Activated CD4-positive, alpha-beta memory T cell treated with anti-CD3 and anti-CD28 coated beads, Interleukin-2, amount 10 ng/mL, durations not matched to agents 7 days and 5 days (primary cell): ENCODE data around the gene BPIFB3. TPM values are rescaled to one million over a fixed set of nuclear protein-coding genes. Genes with fewer than 3 reads are reported as not detected.

ENCODE experiments used
- CTCF ChIA-PET: fragments of 350-600 bp; sonication (Branson Sonifier 250); formaldehyde crosslinking; loops from one replicate; lab custom pipeline; 2021; ENCODE audit warnings: antibody characterized with exemption, inconsistent platforms; lab: Charles Lee
- POLR2A ChIA-PET: fragments of 350-600 bp; sonication (Branson Sonifier 250); formaldehyde crosslinking; loops from one replicate; lab custom pipeline; 2021; ENCODE audit warnings: antibody characterized with exemption; lab: Charles Lee
- DNase-seq: peaks from one replicate; pipeline ENCODE4 v3.0.0-alpha.2; 2020
- H3K27ac Mint-ChIP-seq: one replicate; pipeline ENCODE4 v1.8.0; 2021; ENCODE audit warnings: mild to moderate bottlenecking, mixed read lengths
- H3K27me3 Mint-ChIP-seq: one replicate; pipeline ENCODE4 v1.8.0; 2021; ENCODE audit warnings: mixed read lengths
- H3K36me3 Mint-ChIP-seq: one replicate; pipeline ENCODE4 v1.8.0; 2021; ENCODE audit warnings: low read depth, mixed read lengths
- H3K4me1 Mint-ChIP-seq: one replicate; pipeline ENCODE4 v1.8.0; 2021; ENCODE audit warnings: mixed read lengths
- H3K4me3 Mint-ChIP-seq: one replicate; pipeline ENCODE4 v1.8.0; 2021; ENCODE audit warnings: mild to moderate bottlenecking, mixed read lengths
- H3K9me3 Mint-ChIP-seq: one replicate; pipeline ENCODE4 v1.8.0; 2021; ENCODE audit warnings: mixed read lengths
- total RNA-seq, 2 experiments: library from RNA; stranded (reverse); gene quantifications; one replicate each; pipeline ENCODE4 v1.2.3, GENCODE V29; 2021

Gene BPIFB3
- total RNA-seq, 2 experiments from 2014 or later = not detected

DNA sequence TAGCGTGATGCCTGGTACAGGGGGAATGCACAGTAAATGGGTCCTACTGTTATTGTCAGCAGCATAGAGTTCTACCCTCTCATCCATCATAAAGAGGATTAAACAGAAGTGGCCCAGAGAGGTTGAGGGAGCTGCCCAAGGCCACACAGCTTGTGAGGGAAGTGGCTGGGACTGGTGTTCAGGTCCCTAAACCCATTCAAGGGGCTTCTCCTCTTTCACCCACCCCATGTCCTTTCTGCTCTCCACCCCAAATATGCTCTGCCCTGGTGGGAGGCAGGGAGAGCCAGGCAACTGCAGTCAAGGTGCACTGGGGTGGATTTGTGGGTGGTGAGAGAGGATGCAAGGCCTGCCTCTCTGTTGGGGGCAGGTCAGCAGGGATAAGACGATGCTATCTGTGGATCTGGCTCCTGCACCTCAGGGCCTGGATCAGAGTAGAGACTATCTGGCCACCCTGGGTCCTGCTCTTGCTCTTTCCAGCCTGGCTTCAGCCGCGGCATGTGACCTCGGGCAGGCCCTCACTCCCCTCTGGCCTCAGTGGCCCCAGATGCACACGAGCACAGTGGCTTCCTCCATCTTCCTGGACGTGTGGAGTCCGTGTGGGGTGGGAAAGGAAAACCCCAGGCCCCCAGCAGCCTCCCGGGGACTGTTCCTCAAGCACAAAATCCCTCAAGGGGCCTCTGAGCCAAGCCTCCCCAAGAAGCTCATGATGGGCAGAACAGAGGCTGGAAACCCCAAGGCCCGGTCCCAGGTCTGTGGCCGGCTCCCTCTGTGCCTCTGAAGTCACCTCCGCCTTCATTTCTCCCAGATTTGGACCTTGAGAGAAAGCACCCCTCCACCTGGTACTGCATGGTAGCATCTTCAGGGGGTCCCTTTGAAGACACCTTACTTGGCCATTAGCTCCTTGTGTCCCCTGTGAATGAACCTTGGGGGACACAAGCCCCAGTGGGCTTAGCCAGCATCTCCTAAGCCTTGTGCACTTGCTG, 25.6 kb upstream of the BPIFB3 start:
- Mint-ChIP-seq H3K27ac (no peak overlapping the region), H3K36me3 (no peaks in the 10 kb centered on the region), H3K9me3 (no peaks in the 10 kb centered on the region), H3K4me1 (no peaks in the 10 kb centered on the region), H3K4me3 (no peak overlapping the region), H3K27me3 (no peaks in the 10 kb centered on the region)
- CTCF ChIA-PET = no interaction called here
- POLR2A ChIA-PET = no interaction called here
- no peak for DNase-seq

DNA sequence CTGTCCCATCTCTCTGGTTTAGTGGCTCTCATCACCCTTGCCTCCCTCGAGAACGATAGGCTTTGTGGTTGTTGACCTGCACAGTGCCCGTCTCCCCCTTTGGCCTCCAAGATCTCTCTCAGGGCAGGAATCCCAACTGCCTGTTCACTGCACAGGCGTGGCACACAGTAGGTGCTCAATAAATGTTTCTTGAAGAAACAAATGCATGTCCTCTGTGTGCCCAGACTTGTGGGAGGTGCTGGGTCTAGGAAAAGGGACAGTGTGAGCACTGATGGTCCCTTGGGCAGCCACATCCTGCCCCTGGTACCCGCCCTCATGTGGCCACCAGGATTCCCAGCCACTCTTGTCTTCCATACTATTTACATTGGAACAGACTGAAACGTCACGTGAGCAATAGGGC, 24.8 kb upstream of the BPIFB3 start:
- H3K36me3 Mint-ChIP-seq = no peaks in the 10 kb centered on the region
- no peak for DNase-seq
- H3K9me3 Mint-ChIP-seq = no peaks in the 10 kb centered on the region
- ChIA-PET CTCF (no interaction called here), POLR2A (no interaction called here)
- no peak overlapping the region for H3K4me3 Mint-ChIP-seq
- H3K4me1 Mint-ChIP-seq = no peaks in the 10 kb centered on the region
- no peaks in the 10 kb centered on the region for H3K27me3 Mint-ChIP-seq
- H3K27ac Mint-ChIP-seq = no peak overlapping the region

DNA sequence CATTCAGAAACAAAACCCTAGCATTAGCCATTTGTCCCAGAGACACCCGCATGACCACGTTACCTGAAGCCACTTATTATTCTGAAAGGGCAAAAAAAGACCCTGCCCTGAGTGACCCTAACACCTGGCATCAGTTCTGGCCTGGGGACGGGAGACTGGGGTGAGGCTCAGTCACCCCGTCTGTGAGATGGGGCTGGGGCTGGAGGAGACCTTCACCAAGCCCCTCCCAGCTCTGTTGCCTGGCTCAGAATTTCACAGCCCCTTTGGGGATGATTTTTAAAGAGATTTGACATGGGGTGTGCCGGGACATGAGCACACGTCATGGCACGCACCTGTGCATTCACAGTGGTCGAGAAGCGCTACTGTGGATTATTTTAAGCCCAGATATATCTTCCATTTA, 23.6 kb upstream of the BPIFB3 start:
- H3K4me1 Mint-ChIP-seq = no peaks in the 10 kb centered on the region
- H3K4me3 Mint-ChIP-seq = no peak overlapping the region
- H3K27me3 Mint-ChIP-seq = no peaks in the 10 kb centered on the region
- POLR2A ChIA-PET = no interaction called here
- no peaks in the 10 kb centered on the region for H3K9me3 Mint-ChIP-seq
- H3K27ac Mint-ChIP-seq = no peak overlapping the region
- H3K36me3 Mint-ChIP-seq = no peaks in the 10 kb centered on the region
- no peak for DNase-seq
- CTCF ChIA-PET = no interaction called here

DNA sequence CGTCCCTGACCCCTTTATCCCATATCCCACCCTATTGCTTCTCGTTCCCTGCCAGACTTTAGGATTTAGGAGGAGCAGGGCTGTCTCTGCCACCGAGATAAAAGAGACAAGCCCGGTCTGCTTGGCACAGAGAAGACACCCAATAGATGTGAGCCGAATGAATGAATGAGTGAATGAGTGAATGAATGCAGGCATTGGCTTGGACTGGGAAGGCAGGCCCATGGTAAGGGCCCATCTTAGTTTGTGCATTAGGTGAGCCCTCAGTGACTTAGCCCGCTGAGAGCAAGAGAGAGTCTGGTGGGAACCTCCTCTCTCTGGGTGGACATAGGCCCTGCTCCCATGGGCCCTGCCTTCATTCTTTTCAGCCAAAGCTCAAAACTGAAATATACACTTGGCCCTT, 23.1 kb upstream of the BPIFB3 start:
- CTCF ChIA-PET = no interaction called here

DNA sequence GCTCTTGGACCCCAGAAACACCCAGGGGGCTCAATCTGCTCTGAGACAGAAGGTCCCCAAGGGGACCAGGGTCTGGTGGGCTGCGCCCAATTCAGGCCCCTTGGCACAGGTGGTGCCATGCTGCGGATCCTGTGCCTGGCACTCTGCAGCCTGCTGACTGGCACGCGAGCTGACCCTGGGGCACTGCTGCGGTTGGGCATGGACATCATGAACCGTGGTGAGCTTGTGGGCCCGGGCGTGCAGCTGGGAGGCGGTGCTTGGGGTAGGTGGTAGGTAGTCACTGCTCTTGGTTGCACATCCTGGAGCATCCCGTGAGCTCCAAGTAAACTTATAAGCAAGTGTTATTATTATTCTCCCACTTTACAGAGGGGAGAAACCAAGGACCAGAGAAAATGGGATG, 22.2 kb upstream of the BPIFB3 start, which contains the start of gene BPIFB6:
Gene BPIFB6, plus strand, starts transcription at position 118 of the 400 bp plus-strand sequence. Its CDS starts 0 bp downstream, at position 118.
- H3K27ac Mint-ChIP-seq = no peak within 1 kb of the TSS
- ChIA-PET POLR2A (no interaction called here), CTCF (no interaction called here)
- H3K9me3 Mint-ChIP-seq = no peaks in the 10 kb centered on the region
- H3K36me3 Mint-ChIP-seq = no peaks in the 10 kb centered on the region
- H3K4me3 Mint-ChIP-seq = no peak within 1 kb of the TSS
- no peaks in the 10 kb centered on the region for H3K4me1 Mint-ChIP-seq
- H3K27me3 Mint-ChIP-seq = no peaks in the 10 kb centered on the region
- no peak for DNase-seq

More for the DNA sequence above, 23.1 kb upstream of the BPIFB3 start:
- Mint-ChIP-seq H3K36me3 (no peaks in the 10 kb centered on the region), H3K4me3 (no peak overlapping the region), H3K27ac (no peak overlapping the region), H3K9me3 (no peaks in the 10 kb centered on the region), H3K4me1 (no peaks in the 10 kb centered on the region), H3K27me3 (no peaks in the 10 kb centered on the region)
- no peak for DNase-seq
- POLR2A ChIA-PET = no interaction called here

DNA sequence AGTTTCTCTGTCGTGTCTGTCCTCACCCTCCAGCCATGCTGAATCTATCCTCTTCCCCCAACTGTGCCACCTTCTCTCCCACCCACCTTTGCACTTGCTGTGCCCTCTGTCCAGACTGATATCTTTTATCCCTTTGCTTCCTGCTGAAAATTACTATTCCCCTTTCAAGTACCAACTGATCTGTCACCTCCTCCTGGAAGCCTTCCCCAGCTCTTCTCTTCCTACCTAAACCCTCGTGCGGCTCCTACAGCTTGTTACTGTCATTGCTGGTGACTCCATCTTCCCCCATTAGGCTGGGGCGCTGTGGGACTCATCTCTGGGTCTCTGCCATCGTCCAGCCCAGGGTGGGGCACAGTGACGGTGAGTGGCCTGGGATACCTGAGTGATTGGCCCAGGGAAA, 21.1 kb upstream of the BPIFB3 start:
- no peak for DNase-seq
- Mint-ChIP-seq H3K27ac (no peak overlapping the region), H3K4me3 (no peak overlapping the region), H3K9me3 (no peaks in the 10 kb centered on the region), H3K4me1 (no peaks in the 10 kb centered on the region), H3K36me3 (no peaks in the 10 kb centered on the region), H3K27me3 (no peaks in the 10 kb centered on the region)
- POLR2A ChIA-PET = no interaction called here
- CTCF ChIA-PET = no interaction called here

DNA sequence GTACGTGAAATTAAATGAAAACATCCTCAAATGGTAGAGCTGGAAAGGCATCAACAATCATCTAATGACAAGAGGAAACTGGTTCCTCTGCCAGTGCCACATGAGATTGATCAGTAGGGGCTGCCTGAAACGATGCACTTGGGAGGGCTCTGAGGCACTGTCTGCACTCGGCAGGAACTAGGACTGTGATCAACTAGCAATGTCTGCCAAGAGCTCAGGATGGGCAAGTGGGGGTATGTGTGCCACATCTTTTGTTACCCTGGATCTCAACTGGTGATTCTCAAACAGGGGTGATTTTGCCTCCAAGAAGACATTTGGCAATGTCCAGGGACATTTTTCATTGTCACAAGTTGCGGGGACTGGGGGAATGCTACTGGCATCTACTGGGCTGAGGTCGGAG, 20.3 kb upstream of the BPIFB3 start:
- ChIA-PET POLR2A (no interaction called here), CTCF (no interaction called here)
- no peak for DNase-seq
- Mint-ChIP-seq H3K9me3 (no peaks in the 10 kb centered on the region), H3K4me3 (no peak overlapping the region), H3K27me3 (no peaks in the 10 kb centered on the region), H3K27ac (no peak overlapping the region), H3K36me3 (no peaks in the 10 kb centered on the region), H3K4me1 (no peaks in the 10 kb centered on the region)

DNA sequence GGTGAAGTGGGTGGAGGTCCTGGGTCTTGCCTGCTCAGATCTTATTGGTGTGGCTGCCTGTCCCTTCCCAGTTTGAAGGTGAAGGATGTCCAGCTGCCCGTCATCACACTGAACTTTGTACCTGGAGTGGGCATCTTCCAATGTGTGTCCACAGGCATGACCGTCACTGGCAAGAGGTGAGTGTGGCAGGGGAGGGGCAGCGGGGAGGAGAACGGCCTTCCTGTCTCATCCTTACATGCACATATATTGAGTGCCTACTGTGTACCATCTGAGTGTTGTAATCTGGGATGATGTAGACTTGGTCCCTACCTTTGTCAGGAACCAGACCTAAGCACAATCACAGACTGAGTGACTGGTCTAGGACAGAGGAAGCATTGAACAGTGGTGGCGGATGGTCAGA, 19.6 kb upstream of the BPIFB3 start:
- H3K9me3 Mint-ChIP-seq = no peaks in the 10 kb centered on the region
- POLR2A ChIA-PET = no interaction called here
- no peak overlapping the region for H3K4me3 Mint-ChIP-seq
- H3K27me3 Mint-ChIP-seq = no peaks in the 10 kb centered on the region
- H3K27ac Mint-ChIP-seq = no peak overlapping the region
- H3K36me3 Mint-ChIP-seq = no peaks in the 10 kb centered on the region
- CTCF ChIA-PET = no interaction called here
- no peak for DNase-seq
- no peaks in the 10 kb centered on the region for H3K4me1 Mint-ChIP-seq

DNA sequence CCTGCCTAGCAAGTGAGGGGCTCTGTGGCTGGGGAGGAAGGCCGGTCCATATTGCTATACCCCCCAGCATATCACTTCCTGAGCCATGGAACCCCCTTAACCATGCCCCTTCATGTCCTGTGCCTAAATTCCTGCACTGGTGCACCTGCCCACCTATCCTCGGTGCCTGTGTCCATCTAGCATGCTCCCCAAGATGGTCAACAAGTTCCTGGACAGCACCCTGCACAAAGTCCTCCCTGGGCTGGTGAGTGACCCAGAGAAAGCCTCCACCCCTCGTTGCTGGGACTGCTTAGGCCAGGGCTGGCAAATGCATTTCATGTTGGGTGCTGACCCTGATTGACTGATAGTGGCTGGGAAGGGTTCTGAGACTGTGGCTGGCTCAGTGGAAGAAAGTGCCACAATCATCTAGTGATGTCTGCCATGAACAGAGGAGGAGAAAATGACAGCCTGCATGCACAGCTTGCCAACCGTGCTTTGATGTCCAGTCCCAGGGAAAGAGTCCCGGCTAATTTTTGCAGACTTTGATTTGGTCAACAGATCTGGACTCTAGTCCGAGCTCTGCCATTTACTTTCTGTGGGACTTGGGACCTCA, 18.7 kb upstream of the BPIFB3 start:
- H3K4me3 Mint-ChIP-seq = no peak overlapping the region
- no peak for DNase-seq
- ChIA-PET POLR2A (no interaction called here), CTCF (no interaction called here)
- H3K27ac Mint-ChIP-seq = no peak overlapping the region
- H3K9me3 Mint-ChIP-seq = no peaks in the 10 kb centered on the region
- no peaks in the 10 kb centered on the region for H3K27me3 Mint-ChIP-seq
- no peaks in the 10 kb centered on the region for H3K4me1 Mint-ChIP-seq
- H3K36me3 Mint-ChIP-seq = no peaks in the 10 kb centered on the region

DNA sequence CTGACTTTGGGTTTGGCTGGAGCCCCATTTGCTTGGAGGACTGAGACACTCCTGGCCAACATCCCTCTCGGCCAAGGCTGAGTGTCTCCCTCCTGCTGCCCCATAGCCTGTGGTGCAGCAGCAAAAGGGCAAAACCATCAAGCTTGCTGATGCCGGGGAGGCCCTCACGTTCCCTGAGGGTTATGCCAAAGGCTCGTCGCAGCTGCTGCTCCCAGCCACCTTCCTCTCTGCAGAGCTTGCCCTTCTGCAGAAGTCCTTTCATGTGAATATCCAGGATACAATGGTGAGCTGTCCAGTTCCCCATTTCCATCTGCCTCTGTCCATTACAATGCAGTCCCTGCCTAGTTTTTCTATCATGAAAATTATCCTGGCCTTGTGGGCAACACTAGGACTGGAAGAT, 16.2 kb upstream of the BPIFB3 start:
- no peaks in the 10 kb centered on the region for H3K36me3 Mint-ChIP-seq
- POLR2A ChIA-PET = no interaction called here
- H3K9me3 Mint-ChIP-seq = no peaks in the 10 kb centered on the region
- H3K4me3 Mint-ChIP-seq = no peak overlapping the region
- no peaks in the 10 kb centered on the region for H3K4me1 Mint-ChIP-seq
- no peak for DNase-seq
- CTCF ChIA-PET = no interaction called here
- H3K27me3 Mint-ChIP-seq = no peaks in the 10 kb centered on the region
- H3K27ac Mint-ChIP-seq = no peak overlapping the region

DNA sequence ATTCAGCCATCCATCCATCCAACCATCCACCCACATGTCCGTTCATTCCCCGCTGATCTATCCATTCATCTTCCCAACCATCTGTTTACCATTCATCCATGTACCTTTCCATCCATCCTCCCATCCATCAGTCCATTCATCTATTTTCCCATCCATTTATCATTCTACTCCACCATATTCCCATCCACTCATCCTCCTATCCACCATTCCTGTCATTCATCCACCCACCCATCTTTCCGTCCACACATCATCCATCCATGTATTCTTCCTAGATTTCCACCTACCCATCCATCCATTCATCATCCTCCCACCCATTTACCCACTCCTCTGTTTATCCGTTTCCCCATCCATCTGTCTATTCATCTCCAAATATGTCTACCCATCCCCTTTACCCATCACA, 15.5 kb upstream of the BPIFB3 start:
- Mint-ChIP-seq H3K4me1 (no peaks in the 10 kb centered on the region), H3K27me3 (no peaks in the 10 kb centered on the region), H3K36me3 (no peaks in the 10 kb centered on the region), H3K9me3 (no peaks in the 10 kb centered on the region), H3K4me3 (no peak overlapping the region), H3K27ac (no peak overlapping the region)
- POLR2A ChIA-PET = no interaction called here
- CTCF ChIA-PET = no interaction called here
- DNase-seq = no peak

DNA sequence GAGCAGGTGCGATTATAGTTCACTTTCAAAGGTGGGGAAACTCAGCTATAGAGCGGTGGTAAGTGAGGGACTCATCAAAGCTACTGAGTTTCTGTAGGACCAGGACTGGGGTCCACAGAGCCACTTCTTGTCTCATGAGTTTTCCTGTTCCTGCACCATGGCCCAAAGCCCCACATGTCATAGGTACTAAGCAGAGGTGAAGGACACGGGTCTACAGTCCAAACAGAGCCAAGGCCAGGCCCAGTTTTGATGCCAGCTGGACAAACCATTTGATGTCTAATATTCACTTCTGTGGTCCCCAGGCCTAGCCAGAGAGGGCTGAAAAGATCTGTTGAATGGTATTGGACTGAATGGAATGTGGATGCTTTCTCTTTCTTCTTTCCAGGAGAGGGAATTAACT, 11.3 kb upstream of the BPIFB3 start:
- Mint-ChIP-seq H3K27me3 (no peaks in the 10 kb centered on the region), H3K36me3 (no peaks in the 10 kb centered on the region), H3K27ac (no peak overlapping the region), H3K4me3 (no peak overlapping the region), H3K4me1 (no peaks in the 10 kb centered on the region), H3K9me3 (peaks cover 11% of the 10 kb centered on the region)
- DNase-seq = no peak
- ChIA-PET CTCF (no interaction called here), POLR2A (no interaction called here)

DNA sequence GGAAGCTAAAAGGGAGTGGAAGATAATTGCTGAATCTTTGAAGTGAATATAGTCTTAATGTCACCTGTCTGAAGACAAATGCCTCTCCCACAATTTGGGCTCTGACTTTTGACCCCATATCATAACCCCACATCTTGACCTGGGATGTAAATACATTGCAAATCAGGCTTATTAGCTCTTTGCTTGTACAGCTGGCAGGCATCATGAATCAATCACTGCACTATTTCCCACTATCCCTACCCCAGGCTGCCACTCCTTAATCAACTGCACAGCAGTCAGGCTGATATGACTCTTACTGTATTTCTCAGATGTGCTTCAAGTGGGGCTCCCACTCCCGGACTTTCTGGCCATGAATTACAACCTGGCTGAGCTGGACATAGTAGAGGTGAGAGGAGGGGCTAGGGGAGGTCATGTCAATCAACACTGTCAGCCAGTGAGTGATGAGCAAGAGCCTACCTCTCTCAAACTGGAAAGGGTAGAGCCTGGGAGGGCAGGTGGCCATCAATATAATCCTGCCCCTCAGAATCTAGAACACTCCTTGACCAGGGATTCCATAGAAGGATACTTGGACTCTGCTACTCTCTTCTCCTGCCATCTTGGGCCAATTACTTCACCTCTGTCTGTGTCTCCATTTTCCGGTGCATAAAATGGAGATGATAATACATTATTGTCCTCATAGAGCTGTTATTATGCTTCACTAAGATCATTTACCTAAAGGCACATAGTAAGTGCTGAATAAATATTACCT, 10.5 kb upstream of the BPIFB3 start:
- Mint-ChIP-seq H3K4me1 (no peaks in the 10 kb centered on the region), H3K27me3 (no peaks in the 10 kb centered on the region), H3K9me3 (peaks cover 11% of the 10 kb centered on the region), H3K4me3 (no peak overlapping the region), H3K27ac (no peak overlapping the region), H3K36me3 (no peaks in the 10 kb centered on the region)
- ChIA-PET POLR2A (no interaction called here), CTCF (no interaction called here)
- DNase-seq = no peak
